ENCODE measurements around the gene STMND1.

DNA sequence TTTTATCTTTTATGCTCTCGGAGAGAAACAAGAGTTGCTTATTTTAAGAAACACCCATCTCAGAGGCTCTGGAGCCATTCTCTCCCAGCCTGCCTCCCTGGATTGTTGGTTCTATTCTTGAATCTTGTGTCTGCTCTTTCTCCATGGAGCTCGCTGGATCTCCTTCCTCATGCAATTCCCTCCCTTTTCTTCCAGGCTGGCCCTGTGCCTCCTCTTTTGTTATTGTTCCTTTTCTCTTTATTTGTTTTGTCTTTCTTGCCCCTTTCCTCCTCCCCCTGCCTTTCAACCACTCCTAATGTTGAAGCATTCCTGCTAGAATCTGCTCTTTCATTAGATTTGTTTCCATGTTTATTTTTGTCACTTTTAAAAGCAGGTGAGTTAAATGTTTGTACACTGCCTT is 76.5 kb downstream of the STMND1 start:
- TF ChIP-seq, protein P1, sequence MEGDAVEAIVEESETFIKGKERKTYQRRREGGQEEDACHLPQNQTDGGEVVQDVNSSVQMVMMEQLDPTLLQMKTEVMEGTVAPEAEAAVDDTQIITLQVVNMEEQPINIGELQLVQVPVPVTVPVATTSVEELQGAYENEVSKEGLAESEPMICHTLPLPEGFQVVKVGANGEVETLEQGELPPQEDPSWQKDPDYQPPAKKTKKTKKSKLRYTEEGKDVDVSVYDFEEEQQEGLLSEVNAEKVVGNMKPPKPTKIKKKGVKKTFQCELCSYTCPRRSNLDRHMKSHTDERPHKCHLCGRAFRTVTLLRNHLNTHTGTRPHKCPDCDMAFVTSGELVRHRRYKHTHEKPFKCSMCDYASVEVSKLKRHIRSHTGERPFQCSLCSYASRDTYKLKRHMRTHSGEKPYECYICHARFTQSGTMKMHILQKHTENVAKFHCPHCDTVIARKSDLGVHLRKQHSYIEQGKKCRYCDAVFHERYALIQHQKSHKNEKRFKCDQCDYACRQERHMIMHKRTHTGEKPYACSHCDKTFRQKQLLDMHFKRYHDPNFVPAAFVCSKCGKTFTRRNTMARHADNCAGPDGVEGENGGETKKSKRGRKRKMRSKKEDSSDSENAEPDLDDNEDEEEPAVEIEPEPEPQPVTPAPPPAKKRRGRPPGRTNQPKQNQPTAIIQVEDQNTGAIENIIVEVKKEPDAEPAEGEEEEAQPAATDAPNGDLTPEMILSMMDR (IDR thresholded peaks at IDR 0.05 in 8 of 11, conservative IDR thresholded peaks at IDR 0.05 in 3 of 11): no peak
- TF ChIP-seq POLR2A (IDR thresholded peaks at IDR 0.05) (no peak), POLR2AphosphoS5 (IDR thresholded peaks at IDR 0.05) (no peak)
